ENCODE data around the gene MYPOP.

GRCh38 chr19:45879055-45879454 lies 23.4 kb downstream of the MYPOP start:
- TF ChIP-seq CTCF (IDR thresholded peaks at IDR 0.05; ENCODE audit: low read depth, low read length) (no peak), EZH2phosphoT487 (IDR thresholded peaks at IDR 0.05; ENCODE audit: low read depth) (no peak)

All from OCI-LY3 (cell line).